ENCODE results near the gene CORO2B. TPM values are rescaled to one million over a fixed set of nuclear protein-coding genes. Genes with fewer than 3 reads are reported as not detected.

CORO2B gene
- total RNA-seq, 2 donors from 2014 or later = 0.07 TPM; not detected in 1

- Mint-ChIP-seq H3K9me3 (no peaks in the 10 kb centered on the region), H3K36me3 (ENCODE audit: insufficient read depth in 2 of 2) (no peaks in the 10 kb centered on the region), H3K27me3 (ENCODE audit: low read depth) (no peaks in the 10 kb centered on the region), H3K4me1 (ENCODE audit: low read depth) (no peaks in the 10 kb centered on the region), H3K4me3 (no peak overlapping the region), H3K27ac (no peak overlapping the region)
- DNase-seq (no peak), ATAC-seq (replicated peaks in 1 of 2) (no peak)
Observed at GRCh38 chr15:68687136-68687735, 108.4 kb downstream of the CORO2B start.

- Mint-ChIP-seq H3K9me3 (no peaks in the 10 kb centered on the region), H3K4me1 (ENCODE audit: low read depth) (peaks cover 8% of the 10 kb centered on the region), H3K4me3 (no peak overlapping the region), H3K27me3 (ENCODE audit: low read depth) (no peaks in the 10 kb centered on the region), H3K36me3 (ENCODE audit: insufficient read depth in 2 of 2) (no peaks in the 10 kb centered on the region), H3K27ac (no peak overlapping the region)
- no peak for ATAC-seq (replicated peaks in 1 of 2)
- no peak for DNase-seq
Observed at GRCh38 chr15:68691705-68692104, 112.9 kb downstream of the CORO2B start.

DNA sequence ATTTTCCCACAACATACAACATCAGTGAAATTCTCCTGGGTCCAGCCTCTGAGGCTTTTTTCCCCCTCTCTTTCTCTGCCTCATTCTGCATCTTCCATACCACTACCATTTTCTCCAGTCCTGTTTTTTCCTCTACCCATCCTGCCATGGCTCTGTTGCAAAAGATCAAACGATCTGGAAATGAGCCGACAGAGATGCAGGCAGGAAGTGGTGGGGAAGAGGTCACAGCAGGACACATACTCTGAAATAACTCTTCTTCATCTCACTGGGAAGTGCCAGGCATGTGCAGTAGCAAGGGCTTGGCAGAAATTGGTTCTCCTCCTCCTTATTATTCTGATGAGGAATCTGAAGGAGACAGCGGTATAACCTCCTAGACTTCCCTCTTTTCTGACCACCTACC, 114.3 kb downstream of the CORO2B start:
- no peaks in the 10 kb centered on the region for H3K27me3 Mint-ChIP-seq (ENCODE audit: low read depth)
- DNase-seq (no peak), ATAC-seq (replicated peaks in 1 of 2) (no peak)
- no peak overlapping the region for H3K4me3 Mint-ChIP-seq
- H3K36me3 Mint-ChIP-seq (ENCODE audit: insufficient read depth in 2 of 2) = no peaks in the 10 kb centered on the region
- no peaks in the 10 kb centered on the region for H3K9me3 Mint-ChIP-seq
- H3K4me1 Mint-ChIP-seq (ENCODE audit: low read depth) = peaks cover 8% of the 10 kb centered on the region
- H3K27ac Mint-ChIP-seq = no peak overlapping the region

GRCh38 chr15:68694111-68694510, 115.3 kb downstream of the CORO2B start:
- no peak overlapping the region for H3K4me3 Mint-ChIP-seq
- H3K4me1 Mint-ChIP-seq (ENCODE audit: low read depth) = peaks cover 8% of the 10 kb centered on the region
- DNase-seq = no peak
- no peak for ATAC-seq (replicated peaks in 1 of 2)
- H3K36me3 Mint-ChIP-seq (ENCODE audit: insufficient read depth in 2 of 2) = no peaks in the 10 kb centered on the region
- H3K9me3 Mint-ChIP-seq = no peaks in the 10 kb centered on the region
- H3K27ac Mint-ChIP-seq = no peak overlapping the region
- H3K27me3 Mint-ChIP-seq (ENCODE audit: low read depth) = no peaks in the 10 kb centered on the region

DNA sequence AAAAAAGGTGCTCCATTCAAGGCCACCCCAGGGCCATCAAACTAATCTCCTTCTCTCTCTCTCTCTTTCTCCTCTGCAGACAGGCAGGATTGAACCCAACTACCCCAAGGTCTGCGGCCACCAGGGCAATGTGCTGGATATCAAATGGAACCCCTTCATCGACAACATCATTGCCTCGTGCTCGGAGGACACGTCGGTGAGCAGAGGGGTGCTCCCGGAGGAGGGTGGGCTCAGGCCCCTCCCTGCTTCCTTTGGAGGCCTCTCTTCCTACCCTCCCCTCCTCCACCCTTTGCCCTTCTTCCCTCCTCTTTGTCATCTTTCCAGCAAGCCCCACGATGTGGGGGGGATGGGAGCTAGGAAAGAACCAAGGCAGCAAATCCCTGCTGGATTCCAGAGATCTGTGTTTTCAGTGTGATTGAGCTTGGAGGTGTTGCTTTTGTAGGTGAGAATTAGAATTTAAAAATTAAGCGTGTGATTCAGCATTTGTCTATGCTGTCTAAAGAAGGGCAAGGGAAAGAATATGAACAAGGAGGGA, 116.3 kb downstream of the CORO2B start:
- Mint-ChIP-seq H3K27me3 (ENCODE audit: low read depth) (no peaks in the 10 kb centered on the region), H3K27ac (no peak overlapping the region), H3K4me1 (ENCODE audit: low read depth) (peaks cover 8% of the 10 kb centered on the region), H3K4me3 (no peak overlapping the region), H3K9me3 (no peaks in the 10 kb centered on the region), H3K36me3 (ENCODE audit: insufficient read depth in 2 of 2) (no peaks in the 10 kb centered on the region)
- ATAC-seq (replicated peaks in 1 of 2) = no peak
- DNase-seq = no peak

- H3K4me3 Mint-ChIP-seq = no peak overlapping the region
- no peak for DNase-seq
- no peaks in the 10 kb centered on the region for H3K27me3 Mint-ChIP-seq (ENCODE audit: low read depth)
- no peaks in the 10 kb centered on the region for H3K9me3 Mint-ChIP-seq
- no peak for ATAC-seq (replicated peaks in 1 of 2)
- no peaks in the 10 kb centered on the region for H3K36me3 Mint-ChIP-seq (ENCODE audit: insufficient read depth in 2 of 2)
- H3K4me1 Mint-ChIP-seq (ENCODE audit: low read depth) = peaks cover 8% of the 10 kb centered on the region
- no peak overlapping the region for H3K27ac Mint-ChIP-seq
Observed at GRCh38 chr15:68696414-68697363, 117.9 kb downstream of the CORO2B start.

GRCh38 chr15:68697711-68698690, 119.2 kb downstream of the CORO2B start:
- H3K4me1 Mint-ChIP-seq (ENCODE audit: low read depth) = peaks cover 6% of the 10 kb centered on the region
- DNase-seq (no peak), ATAC-seq (replicated peaks in 1 of 2) (no peak)
- no peaks in the 10 kb centered on the region for H3K27me3 Mint-ChIP-seq (ENCODE audit: low read depth)
- no peaks in the 10 kb centered on the region for H3K36me3 Mint-ChIP-seq (ENCODE audit: insufficient read depth in 2 of 2)
- no peaks in the 10 kb centered on the region for H3K9me3 Mint-ChIP-seq
- H3K4me3 Mint-ChIP-seq = no peak overlapping the region
- H3K27ac Mint-ChIP-seq = no peak overlapping the region

DNA sequence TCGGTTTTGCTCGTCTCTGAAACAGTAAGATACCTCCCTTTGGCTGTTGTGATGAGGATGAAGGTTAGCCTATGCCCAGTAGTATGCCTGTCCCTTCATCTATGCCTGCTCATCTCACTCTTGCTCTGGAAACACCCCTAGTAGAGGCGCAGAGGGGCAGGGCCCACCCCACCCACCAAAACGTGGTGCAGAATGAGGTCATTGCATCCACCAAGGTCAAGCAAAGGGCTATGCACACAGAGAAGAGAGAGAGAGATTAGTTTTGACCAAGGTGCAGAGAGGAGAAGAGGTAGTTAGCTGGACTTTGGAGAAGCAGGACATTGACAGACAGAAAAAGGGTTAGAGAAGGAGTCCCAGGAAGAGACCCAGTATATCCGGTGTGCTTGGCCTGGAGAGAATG, 119.9 kb downstream of the CORO2B start:
- no peaks in the 10 kb centered on the region for H3K4me1 Mint-ChIP-seq (ENCODE audit: low read depth)
- ATAC-seq (replicated peaks in 1 of 2) (no peak), DNase-seq (no peak)
- no peak overlapping the region for H3K27ac Mint-ChIP-seq
- H3K27me3 Mint-ChIP-seq (ENCODE audit: low read depth) = no peaks in the 10 kb centered on the region
- no peak overlapping the region for H3K4me3 Mint-ChIP-seq
- no peaks in the 10 kb centered on the region for H3K36me3 Mint-ChIP-seq (ENCODE audit: insufficient read depth in 2 of 2)
- H3K9me3 Mint-ChIP-seq = no peaks in the 10 kb centered on the region

GRCh38 chr15:68699124-68699880, 120.5 kb downstream of the CORO2B start:
- no peaks in the 10 kb centered on the region for H3K4me1 Mint-ChIP-seq (ENCODE audit: low read depth)

DNA sequence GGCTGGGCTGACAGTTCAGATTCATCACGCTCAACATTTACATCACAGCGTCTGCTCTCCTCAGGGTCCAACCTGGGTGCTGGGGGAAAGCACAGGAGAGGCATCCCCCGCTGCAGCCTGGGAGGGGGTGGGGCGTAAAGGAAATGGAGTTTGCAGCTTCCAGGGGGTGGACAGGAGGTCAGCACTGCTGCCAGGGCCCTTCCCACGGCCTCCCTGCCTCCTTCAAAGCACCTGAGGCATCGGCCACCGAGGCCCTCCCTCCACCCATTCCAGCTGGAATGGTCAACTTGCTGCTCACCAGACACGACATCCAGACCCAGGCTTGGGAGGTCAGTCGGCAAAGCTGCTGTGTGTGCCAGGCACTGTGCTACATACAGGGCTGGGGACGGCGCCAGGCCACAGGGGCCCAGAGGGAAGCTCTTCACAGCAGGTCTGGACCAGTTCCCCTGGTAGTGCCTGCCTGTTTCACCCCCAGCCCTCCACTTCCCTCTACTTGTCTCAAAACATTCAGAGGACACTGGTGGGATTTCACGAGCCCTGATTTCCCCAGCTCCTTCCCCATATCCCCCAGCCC, 121.2 kb downstream of the CORO2B start:
- DNase-seq = no peak
- H3K27me3 Mint-ChIP-seq (ENCODE audit: low read depth) = peaks cover 3% of the 10 kb centered on the region
- no peaks in the 10 kb centered on the region for H3K4me1 Mint-ChIP-seq (ENCODE audit: low read depth)
- H3K27ac Mint-ChIP-seq = no peak overlapping the region
- ATAC-seq (replicated peaks in 1 of 2) = no peak
- H3K9me3 Mint-ChIP-seq = no peaks in the 10 kb centered on the region
- no peak overlapping the region for H3K4me3 Mint-ChIP-seq
- no peaks in the 10 kb centered on the region for H3K36me3 Mint-ChIP-seq (ENCODE audit: insufficient read depth in 2 of 2)

More at GRCh38 chr15:68699124-68699880, 120.5 kb downstream of the CORO2B start:
- ATAC-seq (replicated peaks in 1 of 2) (no peak), DNase-seq (no peak)
- Mint-ChIP-seq H3K27me3 (ENCODE audit: low read depth) (no peaks in the 10 kb centered on the region), H3K9me3 (no peaks in the 10 kb centered on the region), H3K27ac (no peak overlapping the region), H3K4me3 (no peak overlapping the region), H3K36me3 (ENCODE audit: insufficient read depth in 2 of 2) (no peaks in the 10 kb centered on the region)

- Mint-ChIP-seq H3K9me3 (no peaks in the 10 kb centered on the region), H3K27me3 (ENCODE audit: low read depth) (peaks cover 5% of the 10 kb centered on the region), H3K4me1 (ENCODE audit: low read depth) (no peaks in the 10 kb centered on the region), H3K36me3 (ENCODE audit: insufficient read depth in 2 of 2) (no peaks in the 10 kb centered on the region), H3K27ac (no peak overlapping the region), H3K4me3 (no peak overlapping the region)
- DNase-seq (no peak), ATAC-seq (replicated peaks in 1 of 2) (no peak)
Observed at GRCh38 chr15:68700455-68701123, 121.8 kb downstream of the CORO2B start.

Data from activated T-cell treated with anti-CD3 and anti-CD28 coated beads, Interleukin-2, amount 50 U/mL, for 72 hours (primary cell).